KMS-11 (cell line): Measurements from ENCODE around the gene CMIP.
A peak's percentile ranks its signal among the peaks of the same experiment; 100 is the strongest.

Experiments
- H2AFZ ChIP-seq: fragments of 200-600 bp; sonication (generic); 2 replicates; pipeline ENCODE4 v1.6.1; 2016; ENCODE audit warnings: antibody characterized with exemption, mixed run types, low read depth
- H3K27ac ChIP-seq: fragments of 200-600 bp; sonication (generic); 2 replicates; pipeline ENCODE4 v1.6.1; 2016; ENCODE audit warnings: mild to moderate bottlenecking, mixed run types
- H3K27me3 ChIP-seq: fragments of 200-600 bp; sonication (generic); 2 replicates; pipeline ENCODE4 v1.6.1; 2017; ENCODE audit warnings: mild to moderate bottlenecking, low read depth, mixed run types, moderate library complexity; ENCODE audit not compliant: insufficient read depth
- H3K36me3 ChIP-seq: fragments of 200-600 bp; sonication (generic); 2 replicates; pipeline ENCODE4 v1.6.1; 2017; ENCODE audit warnings: mild to moderate bottlenecking, mixed run types; ENCODE audit not compliant: insufficient read depth
- H3K4me1 ChIP-seq: fragments of 200-600 bp; sonication (generic); 2 replicates; pipeline ENCODE4 v1.6.1; 2016; ENCODE audit warnings: mild to moderate bottlenecking, low read depth, mixed run types; ENCODE audit not compliant: poor library complexity, severe bottlenecking
- H3K4me2 ChIP-seq: fragments of 200-600 bp; sonication (generic); 2 replicates; pipeline ENCODE4 v1.7.0; 2016; ENCODE audit warnings: mild to moderate bottlenecking, mixed run types
- H3K4me3 ChIP-seq: fragments of 200-600 bp; sonication (generic); IDR thresholded peaks from 2 replicates; pipeline ENCODE4 v1.6.1; 2017; ENCODE audit warnings: low read depth, low read length, mixed read lengths; ENCODE audit not compliant: insufficient read depth
- H3K79me2 ChIP-seq: fragments of 200-600 bp; sonication (generic); 2 replicates; pipeline ENCODE4 v1.6.1; 2016; ENCODE audit warnings: low read depth, mixed run types; ENCODE audit not compliant: insufficient read depth
- H3K9ac ChIP-seq: fragments of 200-600 bp; sonication (generic); 2 replicates; pipeline ENCODE4 v1.6.1; 2016; ENCODE audit warnings: mild to moderate bottlenecking, mixed run types
- H4K20me1 ChIP-seq: fragments of 200-600 bp; sonication (generic); 2 replicates; pipeline ENCODE4 v1.6.1; 2016; ENCODE audit warnings: mild to moderate bottlenecking, mixed run types; ENCODE audit not compliant: insufficient read depth
- TF ChIP-seq, protein P1 (sequence below): fragments of 200-600 bp; sonication (generic); conservative IDR thresholded peaks from 2 replicates; pipeline ENCODE4 v1.6.1; 2017; ENCODE audit warnings: low read depth, mild to moderate bottlenecking, antibody characterized with exemption, low read length, moderate library complexity, mixed read lengths

Gene CMIP

DNA sequence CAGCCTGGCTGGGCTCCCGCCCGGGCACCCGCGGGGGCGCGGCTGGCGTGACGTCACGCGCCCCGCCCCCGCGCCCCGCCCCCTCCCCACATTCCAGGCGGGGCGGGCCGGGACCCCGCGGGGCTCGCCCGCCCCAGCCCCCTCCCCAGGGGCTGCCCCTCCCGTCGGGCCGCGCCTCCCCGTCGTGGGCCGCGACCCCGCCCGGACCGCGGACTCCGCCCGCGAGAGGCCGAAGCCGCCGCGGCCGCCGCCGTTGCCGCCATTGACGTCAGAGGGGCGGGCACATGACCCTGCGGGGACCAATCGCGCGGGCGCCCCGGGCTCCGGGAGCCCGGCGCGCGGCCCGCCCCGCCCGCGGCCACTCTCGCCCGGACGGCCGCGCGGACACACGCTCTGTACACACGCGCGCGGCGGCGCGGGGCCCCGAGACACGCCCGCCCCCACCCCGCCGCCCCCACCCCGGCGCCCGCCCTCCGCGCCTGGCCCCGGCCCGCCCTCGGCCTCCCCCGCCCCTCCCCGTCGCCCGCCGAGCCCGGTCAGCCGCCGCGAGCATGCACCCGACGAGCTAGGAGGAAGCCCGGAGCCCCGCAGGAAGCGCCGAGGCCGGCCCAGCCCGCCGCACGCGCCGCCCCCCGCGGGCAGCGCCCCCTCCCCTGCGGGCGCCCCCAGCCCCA lies at the start of gene CMIP:
Gene CMIP, plus strand, starts transcription at position 361 of the 674 bp plus-strand sequence.
- no peaks in the 10 kb centered on the region for H3K36me3 ChIP-seq
- H2AFZ ChIP-seq = peak within 1 kb of the TSS; percentile 39; the same call in 1 of the 2 replicates
- TF ChIP-seq, protein P1, sequence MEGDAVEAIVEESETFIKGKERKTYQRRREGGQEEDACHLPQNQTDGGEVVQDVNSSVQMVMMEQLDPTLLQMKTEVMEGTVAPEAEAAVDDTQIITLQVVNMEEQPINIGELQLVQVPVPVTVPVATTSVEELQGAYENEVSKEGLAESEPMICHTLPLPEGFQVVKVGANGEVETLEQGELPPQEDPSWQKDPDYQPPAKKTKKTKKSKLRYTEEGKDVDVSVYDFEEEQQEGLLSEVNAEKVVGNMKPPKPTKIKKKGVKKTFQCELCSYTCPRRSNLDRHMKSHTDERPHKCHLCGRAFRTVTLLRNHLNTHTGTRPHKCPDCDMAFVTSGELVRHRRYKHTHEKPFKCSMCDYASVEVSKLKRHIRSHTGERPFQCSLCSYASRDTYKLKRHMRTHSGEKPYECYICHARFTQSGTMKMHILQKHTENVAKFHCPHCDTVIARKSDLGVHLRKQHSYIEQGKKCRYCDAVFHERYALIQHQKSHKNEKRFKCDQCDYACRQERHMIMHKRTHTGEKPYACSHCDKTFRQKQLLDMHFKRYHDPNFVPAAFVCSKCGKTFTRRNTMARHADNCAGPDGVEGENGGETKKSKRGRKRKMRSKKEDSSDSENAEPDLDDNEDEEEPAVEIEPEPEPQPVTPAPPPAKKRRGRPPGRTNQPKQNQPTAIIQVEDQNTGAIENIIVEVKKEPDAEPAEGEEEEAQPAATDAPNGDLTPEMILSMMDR = no peak
- peaks cover 16% of the 10 kb centered on the region for H4K20me1 ChIP-seq
- H3K27ac ChIP-seq = peak within 1 kb of the TSS; percentile 44
- H3K9ac ChIP-seq = peak within 1 kb of the TSS; percentile 73
- H3K4me2 ChIP-seq = peak within 1 kb of the TSS; percentile 70
- H3K79me2 ChIP-seq = peaks cover 45% of the 10 kb centered on the region
- peak within 1 kb of the TSS; percentile 26 for H3K4me3 ChIP-seq
- H3K4me1 ChIP-seq = peaks cover 48% of the 10 kb centered on the region
- H3K27me3 ChIP-seq = no peaks in the 10 kb centered on the region

DNA sequence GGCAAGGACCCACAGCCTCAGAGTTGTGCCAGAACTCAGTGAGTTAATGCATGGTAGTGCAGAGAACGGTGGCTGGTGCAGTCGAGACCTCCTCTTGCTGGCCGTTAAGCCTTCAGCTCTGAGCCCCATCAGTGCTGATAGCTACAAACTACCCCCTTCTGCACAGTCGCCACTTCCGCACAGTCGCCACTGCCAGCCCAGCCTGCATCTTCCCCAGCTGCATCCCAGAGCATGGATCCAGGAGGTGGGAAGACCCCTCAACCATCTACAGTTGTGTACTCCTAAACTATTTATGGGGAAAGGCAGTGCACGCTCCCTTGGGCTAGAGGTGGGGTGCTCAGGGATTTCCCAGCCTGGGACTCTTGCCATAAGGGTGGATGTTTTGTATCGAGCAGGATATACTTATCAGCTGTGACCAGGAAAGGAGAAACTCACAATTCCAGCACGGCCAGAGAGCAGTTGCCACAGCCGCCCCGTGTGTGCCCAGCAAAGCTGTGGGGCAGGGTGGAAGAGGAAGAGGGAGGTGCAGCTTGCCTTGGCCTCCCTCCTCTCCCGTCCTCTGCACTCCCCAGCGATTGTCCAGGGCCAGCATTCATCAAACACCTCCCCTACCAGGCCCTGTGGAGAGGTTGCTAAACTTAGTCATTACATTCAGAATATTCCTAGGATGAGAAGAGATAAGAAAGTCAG lies 49.5 kb upstream of the CMIP start:
- H3K27ac ChIP-seq = no peak overlapping the region
- no peak overlapping the region for H3K4me3 ChIP-seq
- TF ChIP-seq, protein P1 = no peak
- H2AFZ ChIP-seq = no peak overlapping the region
- no peaks in the 10 kb centered on the region for H3K27me3 ChIP-seq
- H3K4me2 ChIP-seq = no peak overlapping the region
- H4K20me1 ChIP-seq = no peaks in the 10 kb centered on the region
- no peaks in the 10 kb centered on the region for H3K79me2 ChIP-seq
- no peak overlapping the region for H3K9ac ChIP-seq
- no peaks in the 10 kb centered on the region for H3K36me3 ChIP-seq
- H3K4me1 ChIP-seq = peaks cover 4% of the 10 kb centered on the region

DNA sequence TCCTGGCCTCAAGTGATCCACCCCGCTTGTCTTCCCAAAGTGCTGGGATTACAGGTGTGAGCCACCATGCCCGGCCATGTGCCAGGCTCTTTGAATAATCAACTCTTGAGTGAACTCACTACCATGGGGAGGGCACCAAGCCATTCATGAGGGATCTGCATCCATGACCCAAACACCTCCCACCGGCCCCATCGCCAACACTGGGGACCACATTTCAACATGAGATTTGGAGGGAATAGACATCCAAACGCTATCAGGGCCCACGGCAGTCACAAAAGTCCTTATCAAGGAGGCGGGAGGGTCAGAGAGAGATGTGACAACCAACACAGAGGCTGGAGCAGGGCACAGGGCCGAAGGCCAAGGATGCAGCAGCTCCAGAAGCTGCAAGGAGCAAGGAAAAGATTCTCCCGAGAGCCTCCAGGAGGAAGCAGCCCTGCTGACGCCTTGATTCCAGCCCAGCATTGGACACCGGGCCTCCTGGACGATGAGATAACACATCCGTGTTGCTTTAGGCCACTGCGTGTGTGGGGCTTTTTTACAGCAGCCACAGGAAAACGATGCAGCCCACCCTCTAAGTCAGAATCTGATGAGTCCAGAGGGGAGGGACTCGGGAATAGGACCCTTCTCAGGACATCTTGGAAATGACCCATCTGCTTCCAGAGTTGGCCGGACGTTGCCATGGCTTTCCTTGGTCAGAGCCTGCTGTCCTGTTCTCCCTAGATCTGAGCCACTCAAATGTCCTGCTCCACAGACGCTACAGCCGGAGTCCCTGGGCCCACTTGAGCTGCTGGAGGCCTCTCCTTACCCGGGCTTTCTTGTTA lies 47.3 kb upstream of the CMIP start:
- no peak overlapping the region for H3K27ac ChIP-seq
- no peak overlapping the region for H3K4me2 ChIP-seq
- peaks cover 4% of the 10 kb centered on the region for H3K4me1 ChIP-seq

DNA sequence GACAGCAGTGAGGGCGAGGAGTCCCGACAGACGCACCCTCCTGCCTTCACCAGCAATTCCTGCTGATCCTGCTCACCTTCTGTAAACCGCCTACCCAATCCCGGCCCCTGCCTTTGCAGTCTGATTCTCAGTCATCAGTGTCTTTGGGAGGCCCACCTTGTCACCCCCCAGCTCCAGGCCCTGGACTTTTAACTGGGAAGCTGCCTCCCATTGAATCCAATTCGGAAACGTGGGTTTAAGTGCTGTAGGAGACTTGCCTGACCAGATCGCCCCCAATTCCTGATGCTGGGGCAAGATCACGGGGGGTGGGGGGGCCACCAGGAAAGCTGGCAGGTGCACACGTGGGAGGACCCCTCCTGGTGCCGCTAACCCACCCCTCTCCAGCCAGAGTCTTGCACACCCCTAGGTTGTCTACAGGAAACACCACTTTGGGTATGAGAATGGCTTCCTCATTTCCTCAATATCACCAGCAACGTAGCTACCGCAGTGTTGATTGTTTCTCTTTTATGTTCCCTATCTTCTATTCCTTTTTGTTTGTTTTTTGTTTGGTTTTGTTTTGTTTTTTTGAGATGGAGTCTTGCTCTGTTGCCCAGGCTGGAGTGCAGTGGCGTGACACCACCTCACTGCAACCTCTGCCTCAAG lies 46.6 kb upstream of the CMIP start:
- Histone ChIP-seq H3K79me2 (no peaks in the 10 kb centered on the region), H3K27ac (no peak overlapping the region), H3K4me1 (peaks cover 4% of the 10 kb centered on the region), H3K36me3 (no peaks in the 10 kb centered on the region), H3K27me3 (no peaks in the 10 kb centered on the region), H3K4me2 (no peak overlapping the region), H2AFZ (no peak overlapping the region), H3K4me3 (no peak overlapping the region), H3K9ac (no peak overlapping the region), H4K20me1 (no peaks in the 10 kb centered on the region)
- TF ChIP-seq, protein P1 = no peak

More for the DNA sequence above, 47.3 kb upstream of the CMIP start:
- Histone ChIP-seq H3K27me3 (no peaks in the 10 kb centered on the region), H4K20me1 (no peaks in the 10 kb centered on the region), H3K79me2 (no peaks in the 10 kb centered on the region), H2AFZ (no peak overlapping the region), H3K36me3 (no peaks in the 10 kb centered on the region), H3K9ac (no peak overlapping the region), H3K4me3 (no peak overlapping the region)
- TF ChIP-seq, protein P1 = no peak
